ENCODE results near the gene TMEM263.

TMEM263 gene

DNA sequence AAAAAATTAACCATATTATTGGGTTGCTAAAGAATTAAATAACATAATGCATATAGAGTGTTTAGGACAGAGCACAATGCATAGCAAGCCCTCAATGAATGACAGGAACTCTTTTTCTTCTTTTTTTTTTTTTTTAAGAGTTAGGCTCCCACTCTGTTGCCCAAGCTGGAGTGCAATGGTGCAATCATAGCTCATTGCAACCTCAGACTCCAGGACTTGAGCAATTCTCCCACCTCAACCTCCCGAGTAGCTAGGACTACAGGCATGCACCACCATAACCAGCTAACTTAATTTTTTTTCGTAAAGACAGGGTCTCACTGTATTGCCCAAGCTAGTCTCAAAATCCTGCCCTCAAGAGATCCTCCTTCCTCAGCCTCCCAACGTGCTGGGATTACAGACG lies 51.7 kb downstream of the TMEM263 start:
- TF ChIP-seq, protein P1, sequence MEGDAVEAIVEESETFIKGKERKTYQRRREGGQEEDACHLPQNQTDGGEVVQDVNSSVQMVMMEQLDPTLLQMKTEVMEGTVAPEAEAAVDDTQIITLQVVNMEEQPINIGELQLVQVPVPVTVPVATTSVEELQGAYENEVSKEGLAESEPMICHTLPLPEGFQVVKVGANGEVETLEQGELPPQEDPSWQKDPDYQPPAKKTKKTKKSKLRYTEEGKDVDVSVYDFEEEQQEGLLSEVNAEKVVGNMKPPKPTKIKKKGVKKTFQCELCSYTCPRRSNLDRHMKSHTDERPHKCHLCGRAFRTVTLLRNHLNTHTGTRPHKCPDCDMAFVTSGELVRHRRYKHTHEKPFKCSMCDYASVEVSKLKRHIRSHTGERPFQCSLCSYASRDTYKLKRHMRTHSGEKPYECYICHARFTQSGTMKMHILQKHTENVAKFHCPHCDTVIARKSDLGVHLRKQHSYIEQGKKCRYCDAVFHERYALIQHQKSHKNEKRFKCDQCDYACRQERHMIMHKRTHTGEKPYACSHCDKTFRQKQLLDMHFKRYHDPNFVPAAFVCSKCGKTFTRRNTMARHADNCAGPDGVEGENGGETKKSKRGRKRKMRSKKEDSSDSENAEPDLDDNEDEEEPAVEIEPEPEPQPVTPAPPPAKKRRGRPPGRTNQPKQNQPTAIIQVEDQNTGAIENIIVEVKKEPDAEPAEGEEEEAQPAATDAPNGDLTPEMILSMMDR (IDR thresholded peaks at IDR 0.05; ENCODE audit: insufficient read depth, low read length, poor library complexity, severe bottlenecking) = no peak
- H3K36me3 ChIP-seq (ENCODE audit: control insufficient read depth, insufficient read depth, low read length) = no peaks in the 10 kb centered on the region
- no peaks in the 10 kb centered on the region for H3K27me3 ChIP-seq (replicated peaks; ENCODE audit: control insufficient read depth, insufficient read depth, low read length)
- H3K4me3 ChIP-seq (replicated peaks; ENCODE audit: low read depth, low read length) = no peak overlapping the region
- no peak for DNase-seq (ENCODE audit: extremely low read depth, insufficient read length)

DNA sequence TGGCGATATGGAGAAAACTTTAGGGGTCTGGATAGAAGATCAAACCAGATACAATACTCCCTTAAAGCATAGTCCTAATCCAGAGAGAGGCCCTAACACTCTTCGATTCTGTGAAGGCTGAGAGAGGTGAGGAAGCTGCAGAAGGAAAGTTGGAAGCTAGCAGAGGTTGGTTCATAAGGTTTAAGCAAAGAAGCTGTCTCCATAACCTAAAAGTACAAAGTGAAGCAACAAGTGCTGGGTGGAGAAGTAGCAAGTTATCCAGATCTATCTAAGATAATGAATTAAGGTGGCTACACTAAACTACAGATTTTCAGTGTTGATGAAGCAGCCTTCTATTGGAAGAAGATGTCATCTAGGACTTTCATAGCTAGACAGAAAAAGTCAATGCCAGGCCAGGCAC lies 55.8 kb downstream of the TMEM263 start:
- Histone ChIP-seq H3K36me3 (ENCODE audit: control insufficient read depth, insufficient read depth, low read length) (no peaks in the 10 kb centered on the region), H3K27me3 (replicated peaks; ENCODE audit: control insufficient read depth, insufficient read depth, low read length) (no peaks in the 10 kb centered on the region), H3K4me3 (replicated peaks; ENCODE audit: low read depth, low read length) (no peak overlapping the region)
- no peak for DNase-seq (ENCODE audit: extremely low read depth, insufficient read length)
- TF ChIP-seq, protein P1 (IDR thresholded peaks at IDR 0.05; ENCODE audit: insufficient read depth, low read length, poor library complexity, severe bottlenecking) = no peak

GRCh38 chr12:107012736-107013425 lies 57.2 kb downstream of the TMEM263 start:
- Histone ChIP-seq H3K36me3 (ENCODE audit: control insufficient read depth, insufficient read depth, low read length) (no peaks in the 10 kb centered on the region), H3K4me3 (replicated peaks; ENCODE audit: low read depth, low read length) (no peak overlapping the region), H3K27me3 (replicated peaks; ENCODE audit: control insufficient read depth, insufficient read depth, low read length) (no peaks in the 10 kb centered on the region)
- no peak for DNase-seq (ENCODE audit: extremely low read depth, insufficient read length)
- TF ChIP-seq, protein P1 (IDR thresholded peaks at IDR 0.05; ENCODE audit: insufficient read depth, low read length, poor library complexity, severe bottlenecking) = no peak

GRCh38 chr12:107014055-107014454 lies 58.3 kb downstream of the TMEM263 start:
- H3K4me3 ChIP-seq (replicated peaks; ENCODE audit: low read depth, low read length) = no peak overlapping the region
- no peaks in the 10 kb centered on the region for H3K27me3 ChIP-seq (replicated peaks; ENCODE audit: control insufficient read depth, insufficient read depth, low read length)
- DNase-seq (ENCODE audit: extremely low read depth, insufficient read length) = no peak
- TF ChIP-seq, protein P1 (IDR thresholded peaks at IDR 0.05; ENCODE audit: insufficient read depth, low read length, poor library complexity, severe bottlenecking) = peak; percentile 12
- no peaks in the 10 kb centered on the region for H3K36me3 ChIP-seq (ENCODE audit: control insufficient read depth, insufficient read depth, low read length)

- H3K4me3 ChIP-seq (replicated peaks; ENCODE audit: low read depth, low read length) = no peak overlapping the region
- no peaks in the 10 kb centered on the region for H3K27me3 ChIP-seq (replicated peaks; ENCODE audit: control insufficient read depth, insufficient read depth, low read length)
- TF ChIP-seq, protein P1 (IDR thresholded peaks at IDR 0.05; ENCODE audit: insufficient read depth, low read length, poor library complexity, severe bottlenecking) = no peak
- DNase-seq (ENCODE audit: extremely low read depth, insufficient read length) = no peak
- H3K36me3 ChIP-seq (ENCODE audit: control insufficient read depth, insufficient read depth, low read length) = no peaks in the 10 kb centered on the region
Measured at GRCh38 chr12:107017042-107017441, 61.3 kb downstream of the TMEM263 start.

- DNase-seq (ENCODE audit: extremely low read depth, insufficient read length) = no peak
Measured at GRCh38 chr12:107019546-107019945, 63.8 kb downstream of the TMEM263 start.

More at GRCh38 chr12:107019546-107019945, 63.8 kb downstream of the TMEM263 start:
- H3K27me3 ChIP-seq (replicated peaks; ENCODE audit: control insufficient read depth, insufficient read depth, low read length) = no peaks in the 10 kb centered on the region
- H3K36me3 ChIP-seq (ENCODE audit: control insufficient read depth, insufficient read depth, low read length) = no peaks in the 10 kb centered on the region
- H3K4me3 ChIP-seq (replicated peaks; ENCODE audit: low read depth, low read length) = no peak overlapping the region
- TF ChIP-seq, protein P1 (IDR thresholded peaks at IDR 0.05; ENCODE audit: insufficient read depth, low read length, poor library complexity, severe bottlenecking) = no peak

All from GM06990 (cell line).